ENCODE measurements around the gene TWIST2. TPM values are rescaled to one million over a fixed set of nuclear protein-coding genes. Genes with fewer than 3 reads are reported as not detected.

TWIST2 gene
- total RNA-seq, 1 experiment from 2014 or later: 0.22 TPM

- Histone ChIP-seq H3K9ac (ENCODE audit: extremely low read depth, insufficient read length, low read length) (no peak overlapping the region), H4K91ac (ENCODE audit: insufficient read length, low read depth, low read length) (no peak overlapping the region), H4K5ac (ENCODE audit: insufficient read length, low read depth, low read length) (no peak overlapping the region), H2BK20ac (ENCODE audit: low read depth, low read length, poor library complexity, severe bottlenecking) (no peak overlapping the region), H3K9me3 (ENCODE audit: control insufficient read depth, low read depth, low read length) (no peaks in the 10 kb centered on the region), H3K27me3 (ENCODE audit: insufficient read depth, low read length) (no peaks in the 10 kb centered on the region), H2BK12ac (ENCODE audit: insufficient read length, low read depth, low read length) (no peak overlapping the region), H4K8ac (replicated peaks; ENCODE audit: insufficient read length, low read depth, low read length) (no peak overlapping the region), H3K79me1 (ENCODE audit: insufficient read depth, low read depth, low read length, poor library complexity, severe bottlenecking) (no peaks in the 10 kb centered on the region), H2AK5ac (ENCODE audit: insufficient read length, low read length) (no peak overlapping the region), H3K4me2 (ENCODE audit: insufficient read depth, insufficient read length, low read length) (no peak overlapping the region), H3K18ac (ENCODE audit: insufficient read length, low read depth, low read length) (no peak overlapping the region), H3K79me2 (ENCODE audit: insufficient read depth, low read length) (no peaks in the 10 kb centered on the region), H2BK15ac (ENCODE audit: low read depth, low read length) (no peak overlapping the region), H3K4ac (ENCODE audit: low read depth, low read length) (no peak overlapping the region), H3K14ac (ENCODE audit: insufficient read depth, low read length) (no peak overlapping the region), H2BK120ac (ENCODE audit: low read depth, low read length, poor library complexity, severe bottlenecking) (no peak overlapping the region), H3K56ac (ENCODE audit: insufficient read length, low read depth, low read length) (no peak overlapping the region), H2BK5ac (ENCODE audit: insufficient read length, low read length) (no peak overlapping the region), H3K23me2 (ENCODE audit: insufficient read length, low read depth, low read length, poor library complexity, severe bottlenecking) (no peaks in the 10 kb centered on the region), H2AFZ (ENCODE audit: low read length) (no peak overlapping the region), H3T11ph (ENCODE audit: low read length) (no peak overlapping the region), H4K20me1 (ENCODE audit: control insufficient read depth, insufficient read depth, insufficient read length) (no peaks in the 10 kb centered on the region), H3K27ac (ENCODE audit: insufficient read length, low read depth, low read length) (no peak overlapping the region), H3K23ac (ENCODE audit: insufficient read length, low read depth, low read length) (no peak overlapping the region), H3K4me1 (ENCODE audit: insufficient read depth, low read length) (no peaks in the 10 kb centered on the region)
- TF ChIP-seq, protein P1, sequence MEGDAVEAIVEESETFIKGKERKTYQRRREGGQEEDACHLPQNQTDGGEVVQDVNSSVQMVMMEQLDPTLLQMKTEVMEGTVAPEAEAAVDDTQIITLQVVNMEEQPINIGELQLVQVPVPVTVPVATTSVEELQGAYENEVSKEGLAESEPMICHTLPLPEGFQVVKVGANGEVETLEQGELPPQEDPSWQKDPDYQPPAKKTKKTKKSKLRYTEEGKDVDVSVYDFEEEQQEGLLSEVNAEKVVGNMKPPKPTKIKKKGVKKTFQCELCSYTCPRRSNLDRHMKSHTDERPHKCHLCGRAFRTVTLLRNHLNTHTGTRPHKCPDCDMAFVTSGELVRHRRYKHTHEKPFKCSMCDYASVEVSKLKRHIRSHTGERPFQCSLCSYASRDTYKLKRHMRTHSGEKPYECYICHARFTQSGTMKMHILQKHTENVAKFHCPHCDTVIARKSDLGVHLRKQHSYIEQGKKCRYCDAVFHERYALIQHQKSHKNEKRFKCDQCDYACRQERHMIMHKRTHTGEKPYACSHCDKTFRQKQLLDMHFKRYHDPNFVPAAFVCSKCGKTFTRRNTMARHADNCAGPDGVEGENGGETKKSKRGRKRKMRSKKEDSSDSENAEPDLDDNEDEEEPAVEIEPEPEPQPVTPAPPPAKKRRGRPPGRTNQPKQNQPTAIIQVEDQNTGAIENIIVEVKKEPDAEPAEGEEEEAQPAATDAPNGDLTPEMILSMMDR (conservative IDR thresholded peaks at IDR 0.05): no peak
- Mint-ChIP-seq H3K9me3 (no peaks in the 10 kb centered on the region; a peak in 1 of 5 replicates), H3K4me3 (no peak overlapping the region), H3K4me1 (no peaks in the 10 kb centered on the region; a peak in 1 of 4 replicates), H3K27ac (no peak overlapping the region), H3K36me3 (ENCODE audit: insufficient read depth in 1 of 3, low read depth in 3 of 3) (no peaks in the 10 kb centered on the region), H3K27me3 (ENCODE audit: low read depth) (peaks cover 29% of the 10 kb centered on the region)
- no peak for DNase-seq
- WGBS (ENCODE audit: extremely low coverage, insufficient read length, low lambda C conversion rate): no CpG with 5 or more reads among the region's 6 CpGs
Observed at GRCh38 chr2:238939074-238939473, 91.2 kb downstream of the TWIST2 start.

Data from H9 (cell line).